Nephron progenitor cell (in vitro differentiated cells): ENCODE results near the gene MYLK4.

ENCODE experiments used
- DNase-seq: peaks from one replicate; pipeline ENCODE4 v3.0.0; 2021
- H3K27ac Mint-ChIP-seq: 2 replicates; pipeline ENCODE4 v1.8.0; 2021; ENCODE audit warnings: mild to moderate bottlenecking, moderate library complexity, mixed read lengths
- H3K27me3 Mint-ChIP-seq: 2 replicates; pipeline ENCODE4 v1.8.0; 2021; ENCODE audit warnings: mild to moderate bottlenecking, low read depth, mixed read lengths; ENCODE audit not compliant: poor library complexity
- H3K36me3 Mint-ChIP-seq: 2 replicates; pipeline ENCODE4 v1.8.0; 2021; ENCODE audit warnings: low read depth, mixed read lengths
- H3K4me1 Mint-ChIP-seq: 2 replicates; pipeline ENCODE4 v1.8.0; 2021; ENCODE audit warnings: mixed read lengths
- H3K4me3 Mint-ChIP-seq: 2 replicates; pipeline ENCODE4 v1.8.0; 2021; ENCODE audit warnings: mild to moderate bottlenecking, moderate library complexity, mixed read lengths
- H3K9me3 Mint-ChIP-seq: 2 replicates; pipeline ENCODE4 v1.8.0; 2021; ENCODE audit warnings: mild to moderate bottlenecking, moderate library complexity, mixed read lengths
- TF ChIP-seq, protein P1 (sequence below): fragments of 200-600 bp; sonication (generic); IDR thresholded peaks from 2 replicates; pipeline ENCODE4 v1.5.0; 2021; ENCODE audit warnings: antibody characterized with exemption

MYLK4 gene

DNA sequence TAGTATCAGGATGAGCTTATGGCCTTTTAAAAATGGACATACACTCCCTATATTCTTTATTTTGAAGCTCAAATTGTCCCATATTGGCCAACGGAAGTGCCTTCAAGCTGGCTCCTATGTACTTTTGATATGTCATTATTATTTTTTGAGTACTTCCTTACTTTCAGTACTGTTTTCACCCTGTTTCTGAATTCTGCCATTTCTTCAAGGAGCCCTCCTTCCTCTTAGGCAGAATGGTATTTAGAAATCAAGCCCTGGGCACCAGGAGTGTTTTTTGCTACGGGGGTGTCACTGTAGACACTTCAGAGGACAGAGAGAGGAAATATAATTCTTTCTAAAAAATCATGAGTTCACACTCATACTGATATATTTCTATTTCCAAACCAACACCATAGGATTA lies 5.5 kb upstream of the MYLK4 start:
- Mint-ChIP-seq H3K27me3 (no peaks in the 10 kb centered on the region), H3K4me3 (no peak overlapping the region), H3K27ac (no peak overlapping the region), H3K36me3 (no peaks in the 10 kb centered on the region), H3K9me3 (no peaks in the 10 kb centered on the region), H3K4me1 (peaks cover 17% of the 10 kb centered on the region)
- TF ChIP-seq, protein P1, sequence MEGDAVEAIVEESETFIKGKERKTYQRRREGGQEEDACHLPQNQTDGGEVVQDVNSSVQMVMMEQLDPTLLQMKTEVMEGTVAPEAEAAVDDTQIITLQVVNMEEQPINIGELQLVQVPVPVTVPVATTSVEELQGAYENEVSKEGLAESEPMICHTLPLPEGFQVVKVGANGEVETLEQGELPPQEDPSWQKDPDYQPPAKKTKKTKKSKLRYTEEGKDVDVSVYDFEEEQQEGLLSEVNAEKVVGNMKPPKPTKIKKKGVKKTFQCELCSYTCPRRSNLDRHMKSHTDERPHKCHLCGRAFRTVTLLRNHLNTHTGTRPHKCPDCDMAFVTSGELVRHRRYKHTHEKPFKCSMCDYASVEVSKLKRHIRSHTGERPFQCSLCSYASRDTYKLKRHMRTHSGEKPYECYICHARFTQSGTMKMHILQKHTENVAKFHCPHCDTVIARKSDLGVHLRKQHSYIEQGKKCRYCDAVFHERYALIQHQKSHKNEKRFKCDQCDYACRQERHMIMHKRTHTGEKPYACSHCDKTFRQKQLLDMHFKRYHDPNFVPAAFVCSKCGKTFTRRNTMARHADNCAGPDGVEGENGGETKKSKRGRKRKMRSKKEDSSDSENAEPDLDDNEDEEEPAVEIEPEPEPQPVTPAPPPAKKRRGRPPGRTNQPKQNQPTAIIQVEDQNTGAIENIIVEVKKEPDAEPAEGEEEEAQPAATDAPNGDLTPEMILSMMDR, result no peak
- DNase-seq, result no peak

DNA sequence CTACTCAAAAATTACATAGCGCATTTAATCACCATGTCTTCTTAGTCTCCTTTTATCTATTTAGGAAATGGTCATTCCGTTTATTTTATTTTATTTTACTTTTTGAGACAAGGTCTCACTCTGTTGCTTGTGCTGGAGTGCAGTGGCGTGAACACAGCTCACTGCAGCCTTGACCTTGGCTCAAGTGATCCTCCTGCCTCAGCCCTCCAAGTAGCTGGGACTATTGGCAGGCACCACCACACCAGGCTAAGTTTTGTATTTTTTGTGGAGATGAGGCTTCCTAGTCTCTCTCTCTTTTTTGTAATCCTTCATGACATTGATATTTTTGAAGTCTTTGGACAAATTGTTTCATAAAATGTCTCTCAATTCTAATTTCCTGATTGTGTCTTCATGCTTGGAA lies 4.7 kb upstream of the MYLK4 start:
- Mint-ChIP-seq H3K4me1 (peaks cover 17% of the 10 kb centered on the region), H3K27me3 (no peaks in the 10 kb centered on the region), H3K4me3 (no peak overlapping the region), H3K27ac (no peak overlapping the region), H3K36me3 (no peaks in the 10 kb centered on the region), H3K9me3 (no peaks in the 10 kb centered on the region)
- DNase-seq, result no peak
- TF ChIP-seq, protein P1, result no peak

DNA sequence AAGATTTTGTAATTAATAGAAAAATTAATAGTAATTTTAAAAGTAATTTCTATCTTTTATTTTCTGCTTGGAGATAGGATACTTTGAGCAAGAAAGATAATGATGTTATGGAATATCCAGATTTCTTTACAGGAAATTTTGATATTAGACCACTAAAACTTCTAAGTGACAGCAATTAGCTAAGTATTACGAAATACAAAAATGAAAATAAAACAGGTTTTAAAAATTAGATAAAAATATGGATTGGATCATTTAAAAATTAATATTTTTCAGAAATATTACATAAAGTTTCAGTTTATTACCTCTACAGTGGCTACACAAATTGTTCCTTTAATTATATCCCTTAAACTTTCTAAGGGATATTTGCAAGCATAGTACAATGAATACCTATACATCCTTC lies 4.2 kb upstream of the MYLK4 start:
- no peak overlapping the region for H3K27ac Mint-ChIP-seq
- H3K4me1 Mint-ChIP-seq, result peaks cover 19% of the 10 kb centered on the region
- DNase-seq, result no peak
- H3K9me3 Mint-ChIP-seq, result no peaks in the 10 kb centered on the region
- H3K4me3 Mint-ChIP-seq, result no peak overlapping the region
- no peaks in the 10 kb centered on the region for H3K27me3 Mint-ChIP-seq
- H3K36me3 Mint-ChIP-seq, result no peaks in the 10 kb centered on the region
- TF ChIP-seq, protein P1, result no peak

DNA sequence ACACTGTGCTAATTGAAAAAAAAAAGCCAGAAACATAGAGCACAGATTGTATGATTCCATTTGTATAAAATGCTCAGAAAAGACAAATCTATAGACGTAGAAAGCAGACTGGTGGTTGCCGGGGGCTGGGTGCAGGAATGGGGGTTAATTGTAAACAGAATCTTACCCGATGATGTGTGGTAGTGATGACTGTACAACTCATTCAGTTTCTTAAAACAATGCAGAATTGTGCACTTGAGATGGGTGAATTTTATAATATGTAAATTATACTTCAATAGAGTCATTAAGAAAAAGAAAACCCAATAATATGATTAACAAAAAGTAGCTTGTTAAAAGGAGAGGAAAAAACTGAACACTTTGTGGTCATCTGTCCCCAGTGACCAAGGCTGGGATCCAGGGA lies 3.7 kb upstream of the MYLK4 start:
- no peaks in the 10 kb centered on the region for H3K9me3 Mint-ChIP-seq
- H3K36me3 Mint-ChIP-seq, result no peaks in the 10 kb centered on the region
- H3K27ac Mint-ChIP-seq, result no peak overlapping the region
- H3K27me3 Mint-ChIP-seq, result peaks cover under 1% of the 10 kb centered on the region
- H3K4me3 Mint-ChIP-seq, result no peak overlapping the region
- TF ChIP-seq, protein P1, result no peak
- H3K4me1 Mint-ChIP-seq, result peaks cover 24% of the 10 kb centered on the region
- no peak for DNase-seq

DNA sequence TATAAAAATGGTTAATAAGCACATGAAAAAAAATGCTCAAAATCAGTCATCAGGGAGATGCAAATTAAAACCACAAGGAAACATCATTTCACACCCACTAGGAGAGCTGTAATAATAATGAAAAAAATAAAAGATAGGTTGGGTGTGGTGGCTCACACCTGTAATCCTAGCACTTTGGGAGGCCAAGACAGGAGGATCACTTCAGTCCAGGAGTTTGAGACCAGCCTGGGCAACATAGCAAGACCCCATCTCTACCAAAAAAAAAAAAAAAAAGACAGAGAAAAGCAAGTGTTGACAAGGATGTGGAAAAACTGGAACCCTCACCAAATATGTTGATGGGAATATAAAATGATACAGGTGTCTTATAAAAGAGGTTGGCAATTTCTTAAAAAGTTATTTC lies 3.0 kb upstream of the MYLK4 start:
- peaks cover 4% of the 10 kb centered on the region for H3K27me3 Mint-ChIP-seq
- TF ChIP-seq, protein P1, result no peak
- H3K4me1 Mint-ChIP-seq, result peaks cover 31% of the 10 kb centered on the region
- no peaks in the 10 kb centered on the region for H3K9me3 Mint-ChIP-seq
- H3K4me3 Mint-ChIP-seq, result no peak overlapping the region
- no peaks in the 10 kb centered on the region for H3K36me3 Mint-ChIP-seq
- no peak overlapping the region for H3K27ac Mint-ChIP-seq
- DNase-seq, result no peak

DNA sequence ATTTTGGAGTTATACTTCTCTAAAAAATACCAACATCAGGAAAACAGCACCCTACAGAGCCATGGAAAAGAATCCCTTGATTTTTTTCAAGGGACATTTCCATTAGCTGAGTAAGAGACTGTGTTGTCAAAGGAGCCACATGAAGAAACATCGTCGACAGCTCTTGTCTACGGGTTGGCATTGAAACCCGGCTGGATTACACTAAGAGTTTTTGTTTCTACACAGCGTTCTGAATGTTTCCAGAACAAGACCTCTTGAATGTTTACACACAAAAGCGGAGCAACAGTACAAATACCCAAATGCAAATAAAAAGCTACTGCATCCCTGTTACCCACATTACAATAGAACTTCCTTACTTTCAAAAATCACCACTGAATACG lies 2.4 kb upstream of the MYLK4 start:
- H3K4me1 Mint-ChIP-seq, result peaks cover 34% of the 10 kb centered on the region
- TF ChIP-seq, protein P1, result no peak
- H3K27me3 Mint-ChIP-seq, result peaks cover 4% of the 10 kb centered on the region
- H3K36me3 Mint-ChIP-seq, result no peaks in the 10 kb centered on the region
- DNase-seq, result no peak
- H3K9me3 Mint-ChIP-seq, result no peaks in the 10 kb centered on the region
- H3K27ac Mint-ChIP-seq, result no peak overlapping the region
- H3K4me3 Mint-ChIP-seq, result no peak overlapping the region
